PFSK-1 (cell line): ENCODE measurements around the gene DGKI.

Experiments used
- POLR2AphosphoS5 ChIP-seq: IDR thresholded peaks from 2 replicates; pipeline ENCODE4 v1.6.1; 2012; ENCODE audit warnings: low read depth, mild to moderate bottlenecking, control low read depth, low read length, moderate library complexity
- REST ChIP-seq, 2 experiments: IDR thresholded peaks; 2 replicates each; pipeline versions ENCODE4 v1.6.1 to v1.8.0; 2011 to 2012; ENCODE audit warnings: low read depth in 2 of 2, low read length in 2 of 2, control low read depth in 1 of 2, inconsistent platforms in 1 of 2, mild to moderate bottlenecking in 1 of 2, moderate library complexity in 1 of 2; ENCODE audit not compliant: insufficient read depth in 1 of 2

DNA sequence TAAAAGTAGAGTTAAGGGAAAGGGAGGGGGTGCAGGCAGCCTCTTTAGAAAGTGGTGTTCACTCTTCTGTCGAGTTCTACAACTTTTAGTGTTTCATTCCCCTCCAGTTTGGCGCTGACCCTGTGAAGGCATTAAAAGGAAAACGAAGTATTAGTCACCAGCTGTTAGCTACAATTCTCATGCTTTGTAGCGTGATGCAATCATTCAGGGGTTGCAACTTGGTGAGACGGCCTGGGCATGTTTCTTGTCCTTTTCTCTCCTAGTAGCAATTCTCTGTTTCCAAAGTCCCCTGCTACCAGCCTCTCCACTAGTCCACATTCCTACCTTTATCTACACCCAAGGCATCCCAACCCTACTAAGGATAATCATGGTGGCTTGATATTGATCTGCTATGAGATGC, 33.7 kb upstream of the DGKI start:
- TF ChIP-seq POLR2AphosphoS5 (no peak), REST (IDR thresholded peaks at IDR 0.05; ENCODE audit: insufficient read depth in 1 of 2, low read depth in 2 of 2, low read length in 2 of 2) (no peak)
